Neural crest cell (in vitro differentiated cells): ENCODE data around the gene CHST6. TPM values are rescaled to one million over a fixed set of nuclear protein-coding genes. Genes with fewer than 3 reads are reported as not detected.
A peak's percentile ranks its signal among the peaks of the same experiment; 100 is the strongest.
"Not testable (repeated sequence)": the region's sequence is repeated elsewhere in the genome, so short reads cannot be mapped to it uniquely, and the experiment has no call there.

ENCODE experiments used
- DNase-seq: peaks from one replicate; pipeline ENCODE4 v3.0.0; 2021; ENCODE audit warnings: low read depth, mixed read lengths, low spot score
- H3K27ac Mint-ChIP-seq: one replicate; pipeline ENCODE4 v1.8.0; 2021; ENCODE audit warnings: mild to moderate bottlenecking, mixed read lengths; ENCODE audit not compliant: unreplicated experiment
- H3K27me3 Mint-ChIP-seq: 2 replicates; pipeline ENCODE4 v1.8.0; 2021; ENCODE audit warnings: low read depth, mild to moderate bottlenecking, mixed read lengths
- H3K36me3 Mint-ChIP-seq: 2 replicates; pipeline ENCODE4 v1.8.0; 2021; ENCODE audit warnings: low read depth, mild to moderate bottlenecking, mixed read lengths
- H3K4me1 Mint-ChIP-seq: 2 replicates; pipeline ENCODE4 v1.8.0; 2021; ENCODE audit warnings: mixed read lengths
- H3K4me3 Mint-ChIP-seq: one replicate; pipeline ENCODE4 v1.8.0; 2021; ENCODE audit warnings: mild to moderate bottlenecking, mixed read lengths
- H3K9me3 Mint-ChIP-seq: 2 replicates; pipeline ENCODE4 v1.8.0; 2021; ENCODE audit warnings: mixed read lengths
- CTCF ChIP-seq: fragments of 200-600 bp; sonication (generic); conservative IDR thresholded peaks from 2 replicates; pipeline ENCODE4 v1.5.0; 2021; ENCODE audit warnings: antibody characterized with exemption, mild to moderate bottlenecking
- total RNA-seq: library from RNA; stranded (reverse); gene quantifications from 2 replicates; pipeline ENCODE4 v1.2.1, GENCODE V29; 2021

Gene CHST6
- total RNA-seq, 1 donor from 2014 or later, result 23.1 TPM

- Mint-ChIP-seq H3K4me3 (peak overlapping the region; percentile 5), H3K27ac (no peak overlapping the region), H3K4me1 (peaks cover 64% of the 10 kb centered on the region), H3K27me3 (no peaks in the 10 kb centered on the region), H3K36me3 (peaks cover 2% of the 10 kb centered on the region), H3K9me3 (no peaks in the 10 kb centered on the region)
- no peak for DNase-seq
- TF ChIP-seq CTCF, result no peak
Measured at GRCh38 chr16:75458439-75458838, 36.8 kb downstream of the CHST6 start.

GRCh38 chr16:75458029-75458428 lies 37.2 kb downstream of the CHST6 start:
- Mint-ChIP-seq H3K4me1 (peaks cover 64% of the 10 kb centered on the region), H3K4me3 (peak overlapping the region; percentile 5), H3K27ac (no peak overlapping the region), H3K36me3 (peaks cover 2% of the 10 kb centered on the region), H3K27me3 (no peaks in the 10 kb centered on the region), H3K9me3 (no peaks in the 10 kb centered on the region)
- DNase-seq, result no peak
- TF ChIP-seq CTCF, result no peak

- Mint-ChIP-seq H3K36me3 (peaks cover 7% of the 10 kb centered on the region), H3K9me3 (no peaks in the 10 kb centered on the region), H3K4me3 (no peak overlapping the region)
Measured at GRCh38 chr16:75457485-75458021, 37.7 kb downstream of the CHST6 start.

GRCh38 chr16:75456971-75457370 lies 38.3 kb downstream of the CHST6 start:
- H3K36me3 Mint-ChIP-seq, result peaks cover 8% of the 10 kb centered on the region

More at GRCh38 chr16:75457485-75458021, 37.7 kb downstream of the CHST6 start:
- Mint-ChIP-seq H3K4me1 (peaks cover 61% of the 10 kb centered on the region), H3K27me3 (no peaks in the 10 kb centered on the region), H3K27ac (no peak overlapping the region)
- TF ChIP-seq CTCF, result no peak
- no peak for DNase-seq

GRCh38 chr16:75456486-75456885 lies 38.8 kb downstream of the CHST6 start:
- H3K36me3 Mint-ChIP-seq, DNase-seq, H3K27me3 Mint-ChIP-seq, H3K27ac Mint-ChIP-seq, H3K9me3 Mint-ChIP-seq: not testable (repeated sequence)
- Mint-ChIP-seq H3K4me3 (peak overlapping the region; percentile 23), H3K4me1 (peaks cover 53% of the 10 kb centered on the region)

More at GRCh38 chr16:75456971-75457370, 38.3 kb downstream of the CHST6 start:
- H3K27me3 Mint-ChIP-seq, result no peaks in the 10 kb centered on the region
- no peak overlapping the region for H3K4me3 Mint-ChIP-seq
- DNase-seq, result no peak
- no peak overlapping the region for H3K27ac Mint-ChIP-seq
- H3K4me1 Mint-ChIP-seq, result peaks cover 58% of the 10 kb centered on the region
- no peaks in the 10 kb centered on the region for H3K9me3 Mint-ChIP-seq
- no peak for TF ChIP-seq CTCF

GRCh38 chr16:75455677-75456076 lies 39.6 kb downstream of the CHST6 start:
- Mint-ChIP-seq H3K9me3 (no peaks in the 10 kb centered on the region), H3K27ac (no peak overlapping the region), H3K4me1 (peaks cover 49% of the 10 kb centered on the region), H3K4me3 (peak overlapping the region; percentile 41), H3K36me3 (peaks cover 9% of the 10 kb centered on the region), H3K27me3 (no peaks in the 10 kb centered on the region)
- TF ChIP-seq CTCF, result no peak
- no peak for DNase-seq
